CD4-positive, CD25-positive, alpha-beta regulatory T cell (primary cell): ENCODE measurements around the gene CREG2. TPM values are rescaled to one million over a fixed set of nuclear protein-coding genes. Genes with fewer than 3 reads are reported as not detected.

ENCODE experiments used
- ATAC-seq, 2 donors: fragments of 150-1000 bp; cut with Tn5 transposase; one replicate each; pipeline ENCODE4 v1.10.0; 2021; ENCODE audit warnings: low read depth in 2 of 2, moderate number of reproducible peaks in 2 of 2, moderate library complexity in 1 of 2
- DNase-seq, 3 donors: peaks; one replicate each; pipeline versions ENCODE4 v3.0.0 to v3.0.0-alpha.2; 2012 to 2022; ENCODE audit warnings: mixed read lengths in 1 of 3
- H3K27ac ChIP-seq: one replicate; pipeline ENCODE4 v1.7.0; 2013; ENCODE audit warnings: mild to moderate bottlenecking, low read length; ENCODE audit not compliant: insufficient read depth, poor library complexity, severe bottlenecking
- H3K27me3 ChIP-seq: one replicate; pipeline ENCODE4 v1.7.0; 2013; ENCODE audit warnings: low read length; ENCODE audit not compliant: control insufficient read depth, insufficient read depth
- H3K36me3 ChIP-seq: one replicate; pipeline ENCODE4 v1.7.0; 2013; ENCODE audit warnings: mild to moderate bottlenecking, low read length, moderate library complexity; ENCODE audit not compliant: control insufficient read depth, insufficient read depth
- H3K4me1 ChIP-seq: 2 replicates; pipeline ENCODE4 v1.7.0; 2013; ENCODE audit warnings: mild to moderate bottlenecking, low read length; ENCODE audit not compliant: insufficient read depth, control insufficient read depth, poor library complexity, severe bottlenecking
- H3K4me3 ChIP-seq: one replicate; pipeline ENCODE4 v1.7.0; 2013; ENCODE audit warnings: low read depth, mild to moderate bottlenecking, low read length, moderate library complexity
- H3K9me3 ChIP-seq, 2 experiments: 1 replicate in 1 of 2; 2 replicates in 1 of 2; pipeline ENCODE4 v1.7.0; 2013; ENCODE audit warnings: low read length in 2 of 2, mild to moderate bottlenecking in 1 of 2, moderate library complexity in 1 of 2; ENCODE audit not compliant: control insufficient read depth in 2 of 2
- H3K27ac Mint-ChIP-seq, 3 donors: one replicate each; pipeline ENCODE4 v1.8.0; 2020 to 2022; ENCODE audit warnings: mild to moderate bottlenecking in 3 of 3, mixed read lengths in 3 of 3, moderate library complexity in 2 of 3
- H3K27me3 Mint-ChIP-seq: one replicate; pipeline ENCODE4 v1.8.0; 2022; ENCODE audit warnings: mild to moderate bottlenecking, mixed read lengths
- H3K36me3 Mint-ChIP-seq: one replicate; pipeline ENCODE4 v1.8.0; 2020; ENCODE audit warnings: mixed read lengths
- H3K4me1 Mint-ChIP-seq, 4 donors: one replicate each; pipeline ENCODE4 v1.8.0; 2020 to 2022; ENCODE audit warnings: mixed read lengths in 4 of 4, mild to moderate bottlenecking in 1 of 4
- H3K4me3 Mint-ChIP-seq, 4 donors: one replicate each; pipeline ENCODE4 v1.8.0; 2020 to 2022; ENCODE audit warnings: mild to moderate bottlenecking in 4 of 4, mixed read lengths in 4 of 4, moderate library complexity in 3 of 4
- H3K9me3 Mint-ChIP-seq, 7 donors: one replicate each; pipeline ENCODE4 v1.8.0; 2020 to 2022; ENCODE audit warnings: mixed read lengths in 7 of 7, mild to moderate bottlenecking in 3 of 7, moderate library complexity in 2 of 7
- polyA plus RNA-seq, 4 donors: library from polyadenylated mRNA; unstranded; fragments of 300-500 nt; fragmentation: Illumina TruSeq; gene quantifications; one replicate each; pipeline ENCODE4 v1.2.3, GENCODE V29; 2021
- total RNA-seq: library from RNA; stranded (reverse); gene quantifications from one replicate; pipeline ENCODE4 v1.2.3, GENCODE V29; 2022

CREG2 gene
- total and polyA plus RNA-seq, 5 donors from 2014 or later = 2.1 to 5.2 (median 2.6) TPM

GRCh38 chr2:101305492-101306078 is 81.7 kb downstream of the CREG2 start:
- Mint-ChIP-seq H3K9me3 (peaks cover 0 to 2% (median 0%) of the 10 kb centered on the region in 7 donors), H3K27ac (peak overlapping the region; percentile 97 to 99 (median 98)), H3K27me3 (peaks cover under 1% of the 10 kb centered on the region), H3K36me3 (peaks cover 29% of the 10 kb centered on the region), H3K4me3 (peak overlapping the region; percentile 95 to 100 (median 96)), H3K4me1 (peaks cover 17 to 80% (median 63%) of the 10 kb centered on the region in 4 donors)
- peaks cover 75% of the 10 kb centered on the region for H3K4me1 ChIP-seq
- ATAC-seq = no peak
- H3K36me3 ChIP-seq = peaks cover 15% of the 10 kb centered on the region
- no peaks in the 10 kb centered on the region for H3K9me3 ChIP-seq
- peak overlapping the region; percentile 92 for H3K4me3 ChIP-seq
- H3K27me3 ChIP-seq = no peaks in the 10 kb centered on the region
- DNase-seq = no peak
- peak overlapping the region; percentile 96 for H3K27ac ChIP-seq

- no peak for DNase-seq
Observed at GRCh38 chr2:101305035-101305434, 82.3 kb downstream of the CREG2 start.

GRCh38 chr2:101303688-101304087 is 83.6 kb downstream of the CREG2 start:
- Mint-ChIP-seq H3K4me3 (peak overlapping the region; percentile 70 to 100 (median 85)), H3K36me3 (peaks cover 29% of the 10 kb centered on the region), H3K27ac (peak overlapping the region; percentile 82 to 97 (median 90)), H3K9me3 (peaks cover 0 to 2% (median 0%) of the 10 kb centered on the region in 7 donors), H3K4me1 (peaks cover 30 to 80% (median 67%) of the 10 kb centered on the region in 4 donors), H3K27me3 (no peaks in the 10 kb centered on the region)
- H3K27ac ChIP-seq = peak overlapping the region; percentile 19
- H3K36me3 ChIP-seq = peaks cover 18% of the 10 kb centered on the region
- no peaks in the 10 kb centered on the region for H3K27me3 ChIP-seq
- no peak for DNase-seq
- ATAC-seq = no peak
- H3K4me3 ChIP-seq = peak overlapping the region; percentile 92
- H3K9me3 ChIP-seq = no peaks in the 10 kb centered on the region
- H3K4me1 ChIP-seq = peaks cover 82% of the 10 kb centered on the region

More at GRCh38 chr2:101305035-101305434, 82.3 kb downstream of the CREG2 start:
- Histone ChIP-seq H3K36me3 (peaks cover 15% of the 10 kb centered on the region), H3K4me1 (peaks cover 76% of the 10 kb centered on the region), H3K27ac (peak overlapping the region; percentile 96), H3K9me3 (no peaks in the 10 kb centered on the region), H3K4me3 (peak overlapping the region; percentile 92), H3K27me3 (no peaks in the 10 kb centered on the region)
- H3K27ac Mint-ChIP-seq = peak overlapping the region; percentile 97 to 99 (median 98)
- H3K4me3 Mint-ChIP-seq = peak overlapping the region; percentile 95 to 100 (median 96)
- no peak for ATAC-seq
- H3K27me3 Mint-ChIP-seq = no peaks in the 10 kb centered on the region
- peaks cover 29% of the 10 kb centered on the region for H3K36me3 Mint-ChIP-seq
- H3K9me3 Mint-ChIP-seq = peaks cover 0 to 2% (median 0%) of the 10 kb centered on the region in 7 donors
- H3K4me1 Mint-ChIP-seq = peaks cover 19 to 80% (median 61%) of the 10 kb centered on the region in 4 donors

DNA sequence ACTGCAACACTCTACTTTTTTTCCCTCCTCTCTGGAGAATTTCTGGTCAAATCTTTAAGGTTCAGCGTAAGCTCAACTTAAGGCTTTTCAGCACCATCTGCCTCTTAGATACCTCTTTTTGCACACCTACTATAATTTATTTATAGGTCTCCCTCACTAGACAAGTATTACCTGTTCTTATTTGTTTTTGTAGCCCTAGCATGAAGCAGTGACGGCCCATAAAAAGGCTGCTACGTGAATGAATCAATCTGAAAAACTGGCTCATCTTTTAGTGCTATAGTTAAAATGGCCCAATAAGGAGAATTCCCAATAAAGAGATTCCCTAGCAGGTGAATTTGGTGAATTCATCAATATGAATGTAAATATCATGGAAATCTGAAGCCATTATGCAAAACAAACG is 85.3 kb downstream of the CREG2 start:
- H3K27ac Mint-ChIP-seq = peak overlapping the region in 2 of 3 donors; percentile 23 to 72
- H3K4me3 Mint-ChIP-seq = peak overlapping the region; percentile 49 to 73 (median 71)
- Histone ChIP-seq H3K4me3 (peak overlapping the region; percentile 61), H3K4me1 (peaks cover 95% of the 10 kb centered on the region), H3K9me3 (no peaks in the 10 kb centered on the region), H3K27ac (peak overlapping the region; percentile 51), H3K36me3 (peaks cover 18% of the 10 kb centered on the region), H3K27me3 (no peaks in the 10 kb centered on the region)
- no peaks in the 10 kb centered on the region for H3K27me3 Mint-ChIP-seq
- peaks cover 33% of the 10 kb centered on the region for H3K36me3 Mint-ChIP-seq
- ATAC-seq = no peak
- no peak for DNase-seq
- H3K9me3 Mint-ChIP-seq = peaks cover 0 to 2% (median 0%) of the 10 kb centered on the region in 7 donors
- peaks cover 36 to 94% (median 79%) of the 10 kb centered on the region in 4 donors for H3K4me1 Mint-ChIP-seq

GRCh38 chr2:101300836-101301235 is 86.5 kb downstream of the CREG2 start:
- Mint-ChIP-seq H3K27me3 (no peaks in the 10 kb centered on the region), H3K9me3 (no peaks in the 10 kb centered on the region), H3K4me1 (peaks cover 39 to 98% (median 83%) of the 10 kb centered on the region in 4 donors), H3K4me3 (peak overlapping the region; percentile 70 to 88 (median 71)), H3K27ac (peak overlapping the region in 1 of 3 donors; percentile 89), H3K36me3 (peaks cover 27% of the 10 kb centered on the region)
- H3K4me3 ChIP-seq = peak overlapping the region; percentile 48
- H3K4me1 ChIP-seq = peaks cover 98% of the 10 kb centered on the region
- DNase-seq = no peak
- ATAC-seq = no peak
- H3K27me3 ChIP-seq = no peaks in the 10 kb centered on the region
- no peaks in the 10 kb centered on the region for H3K9me3 ChIP-seq
- peaks cover 18% of the 10 kb centered on the region for H3K36me3 ChIP-seq
- H3K27ac ChIP-seq = peak overlapping the region; percentile 51

DNA sequence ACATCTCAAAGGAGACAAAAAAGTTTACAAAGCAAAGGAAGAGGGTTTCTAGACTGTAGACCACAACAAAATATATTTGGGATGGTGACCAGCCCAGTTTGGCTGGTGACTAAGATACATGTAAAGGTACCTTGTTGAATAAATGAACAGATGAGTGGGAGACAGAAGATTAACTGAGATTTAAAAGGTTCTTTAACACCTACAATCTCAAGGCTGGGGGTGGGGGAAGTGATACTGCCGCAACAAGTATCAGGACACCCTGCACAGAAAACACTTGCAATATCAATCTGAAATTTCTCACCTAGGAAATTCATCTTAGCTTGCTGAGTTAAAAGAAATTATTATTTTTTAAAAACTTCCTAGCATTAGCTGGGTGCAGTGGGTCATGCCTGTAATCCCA is 87.1 kb downstream of the CREG2 start:
- ATAC-seq = no peak
- no peaks in the 10 kb centered on the region for H3K9me3 ChIP-seq
- peaks cover 37 to 97% (median 80%) of the 10 kb centered on the region in 4 donors for H3K4me1 Mint-ChIP-seq
- peak overlapping the region; percentile 70 to 82 (median 71) for H3K4me3 Mint-ChIP-seq
- peaks cover 93% of the 10 kb centered on the region for H3K4me1 ChIP-seq
- H3K27ac Mint-ChIP-seq = peak overlapping the region in 2 of 3 donors; percentile 86 to 89
- peak overlapping the region; percentile 48 for H3K4me3 ChIP-seq
- peaks cover 18% of the 10 kb centered on the region for H3K36me3 ChIP-seq
- no peaks in the 10 kb centered on the region for H3K9me3 Mint-ChIP-seq
- DNase-seq = no peak
- H3K27ac ChIP-seq = peak overlapping the region; percentile 51
- H3K27me3 ChIP-seq = no peaks in the 10 kb centered on the region
- peaks cover 21% of the 10 kb centered on the region for H3K36me3 Mint-ChIP-seq
- no peaks in the 10 kb centered on the region for H3K27me3 Mint-ChIP-seq

DNA sequence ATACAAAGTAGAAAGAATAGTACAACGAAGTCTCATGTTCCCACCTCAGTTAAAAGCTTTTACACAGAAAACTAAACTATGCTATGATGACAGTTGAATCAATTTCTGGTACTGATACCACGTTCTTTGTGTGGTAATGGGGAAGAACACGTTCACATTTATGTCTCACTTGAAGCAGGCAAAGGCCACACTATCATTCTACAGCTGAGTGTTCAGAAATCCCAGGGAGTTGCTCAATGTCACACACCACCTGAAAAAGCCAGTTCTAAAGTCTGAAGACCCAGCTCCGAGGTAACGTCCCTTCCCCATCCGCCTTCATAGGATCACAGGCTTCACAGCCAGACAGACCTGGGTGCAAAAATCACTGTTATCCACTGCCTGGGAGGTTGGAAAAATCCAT is 87.7 kb downstream of the CREG2 start:
- Mint-ChIP-seq H3K36me3 (peaks cover 25% of the 10 kb centered on the region), H3K4me3 (peak overlapping the region; percentile 70 to 82 (median 71)), H3K9me3 (no peaks in the 10 kb centered on the region), H3K27ac (peak overlapping the region in 2 of 3 donors; percentile 86 to 89), H3K27me3 (no peaks in the 10 kb centered on the region), H3K4me1 (peaks cover 36 to 97% (median 78%) of the 10 kb centered on the region in 4 donors)
- Histone ChIP-seq H3K27me3 (no peaks in the 10 kb centered on the region), H3K36me3 (peaks cover 23% of the 10 kb centered on the region), H3K4me1 (peaks cover 91% of the 10 kb centered on the region), H3K4me3 (peak overlapping the region; percentile 48), H3K9me3 (no peaks in the 10 kb centered on the region), H3K27ac (peak overlapping the region; percentile 6)
- DNase-seq = no peak
- no peak for ATAC-seq
